ES-I3 (cell line): Measurements from ENCODE around the gene TCF12.

Source experiments
- H3K36me3 ChIP-seq: 2 replicates; pipeline ENCODE4 v1.6.1; 2013; ENCODE audit warnings: mild to moderate bottlenecking, low read length, control low read depth, moderate library complexity; ENCODE audit not compliant: insufficient read depth
- H3K4me1 ChIP-seq: 2 replicates; pipeline ENCODE4 v1.6.1; 2013; ENCODE audit warnings: mild to moderate bottlenecking, control low read depth, low read length; ENCODE audit not compliant: insufficient read depth
- H3K9ac ChIP-seq: 2 replicates; pipeline ENCODE4 v1.6.1; 2013; ENCODE audit warnings: low read depth, mild to moderate bottlenecking, low read length, moderate library complexity
- H3K9me3 ChIP-seq: 2 replicates; pipeline ENCODE4 v1.6.1; 2013; ENCODE audit warnings: mild to moderate bottlenecking, low read length, moderate library complexity; ENCODE audit not compliant: control insufficient read depth, insufficient read depth

The TCF12 gene

DNA sequence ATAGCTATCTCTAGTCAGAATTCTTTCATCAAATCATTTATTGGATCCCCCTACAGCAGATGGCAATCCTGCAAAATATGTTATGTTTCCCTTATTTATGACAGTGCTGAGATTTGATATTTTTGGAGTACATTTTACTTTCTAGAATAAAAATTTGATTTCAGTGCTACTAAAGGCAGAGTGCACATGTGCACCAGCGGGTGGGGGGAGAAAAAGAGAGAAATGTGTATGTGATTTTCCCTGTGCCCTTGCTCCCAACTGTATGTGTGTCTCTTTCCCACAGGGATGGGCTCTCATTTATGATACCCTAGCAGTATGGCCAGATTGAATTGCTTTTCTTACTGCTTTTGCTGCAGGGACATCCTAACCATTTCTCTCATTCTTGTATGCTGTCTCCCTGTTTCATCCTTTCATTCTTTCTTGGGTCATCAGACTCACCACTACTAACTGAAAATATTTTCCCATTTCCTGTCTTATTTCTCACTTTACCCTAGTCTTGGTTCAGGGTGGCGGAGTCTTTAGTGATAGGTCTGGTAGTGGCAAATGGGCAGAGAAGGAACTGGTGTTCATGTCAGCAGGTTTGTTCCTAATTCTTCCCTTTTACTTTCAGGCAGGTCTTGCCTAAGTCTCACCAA, 140.7 kb downstream of the TCF12 start:
- no peak overlapping the region for H3K9ac ChIP-seq
- H3K36me3 ChIP-seq: no peaks in the 10 kb centered on the region
- H3K4me1 ChIP-seq: peaks cover 24% of the 10 kb centered on the region; the same call in 1 of the 2 replicates
- no peaks in the 10 kb centered on the region for H3K9me3 ChIP-seq

- H3K9ac ChIP-seq: no peak overlapping the region
- no peaks in the 10 kb centered on the region for H3K36me3 ChIP-seq
- peaks cover 24% of the 10 kb centered on the region; the same call in 1 of the 2 replicates for H3K4me1 ChIP-seq
- no peaks in the 10 kb centered on the region for H3K9me3 ChIP-seq
These were observed 142.4 kb downstream of the TCF12 start for GRCh38 chr15:57060799-57061198.

DNA sequence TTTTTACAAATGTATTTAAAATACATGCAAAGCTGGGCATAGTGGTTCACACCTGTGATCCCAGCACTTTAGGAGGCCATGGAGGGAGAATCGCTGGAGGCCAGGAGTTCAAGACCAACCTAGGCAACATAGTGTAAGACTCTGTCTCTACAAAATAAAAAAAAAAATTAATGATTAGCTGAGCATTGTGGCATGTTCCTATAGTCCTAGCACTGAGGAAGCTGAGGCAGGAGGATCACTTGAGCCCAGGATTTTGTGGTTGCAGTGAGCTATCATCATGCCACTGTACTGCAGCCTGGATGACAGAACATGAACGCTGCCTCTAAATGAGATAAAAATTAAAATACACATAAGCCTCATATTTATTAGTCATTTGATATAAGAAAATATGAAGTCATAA, 142.8 kb downstream of the TCF12 start:
- peaks cover 24% of the 10 kb centered on the region; the same call in 1 of the 2 replicates for H3K4me1 ChIP-seq
- no peak overlapping the region for H3K9ac ChIP-seq
- no peaks in the 10 kb centered on the region for H3K9me3 ChIP-seq
- H3K36me3 ChIP-seq: no peaks in the 10 kb centered on the region

- no peak overlapping the region for H3K9ac ChIP-seq
- H3K36me3 ChIP-seq: no peaks in the 10 kb centered on the region
- H3K9me3 ChIP-seq: no peaks in the 10 kb centered on the region
- H3K4me1 ChIP-seq: peaks cover 23% of the 10 kb centered on the region; the same call in 1 of the 2 replicates
These were observed 143.3 kb downstream of the TCF12 start for GRCh38 chr15:57061696-57062095.

DNA sequence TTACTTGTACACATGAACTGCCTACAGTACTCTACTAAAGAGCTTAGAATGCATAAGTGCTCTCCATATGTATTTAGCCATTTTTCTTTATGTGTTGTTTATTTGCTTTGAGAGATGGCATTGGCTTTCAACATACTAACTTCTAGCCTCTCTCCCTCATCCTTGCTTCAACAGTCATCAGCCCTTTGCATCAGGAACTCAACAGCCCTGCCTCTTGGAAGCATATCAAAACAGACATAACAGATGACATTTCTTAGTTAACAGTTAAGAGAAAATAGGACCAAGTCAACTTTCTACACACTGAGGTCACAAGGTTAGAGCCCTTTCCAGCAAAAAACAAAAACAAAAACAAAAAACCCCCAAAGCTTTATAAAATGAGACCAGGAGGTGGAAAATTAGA, 145.6 kb downstream of the TCF12 start:
- Histone ChIP-seq H3K36me3 (no peaks in the 10 kb centered on the region), H3K4me1 (peaks cover 13% of the 10 kb centered on the region), H3K9me3 (no peaks in the 10 kb centered on the region), H3K9ac (no peak overlapping the region)

GRCh38 chr15:57069423-57069822, 151.0 kb downstream of the TCF12 start:
- no peaks in the 10 kb centered on the region for H3K36me3 ChIP-seq
- H3K4me1 ChIP-seq: peaks cover 29% of the 10 kb centered on the region
- no peaks in the 10 kb centered on the region for H3K9me3 ChIP-seq
- H3K9ac ChIP-seq: no peak overlapping the region

DNA sequence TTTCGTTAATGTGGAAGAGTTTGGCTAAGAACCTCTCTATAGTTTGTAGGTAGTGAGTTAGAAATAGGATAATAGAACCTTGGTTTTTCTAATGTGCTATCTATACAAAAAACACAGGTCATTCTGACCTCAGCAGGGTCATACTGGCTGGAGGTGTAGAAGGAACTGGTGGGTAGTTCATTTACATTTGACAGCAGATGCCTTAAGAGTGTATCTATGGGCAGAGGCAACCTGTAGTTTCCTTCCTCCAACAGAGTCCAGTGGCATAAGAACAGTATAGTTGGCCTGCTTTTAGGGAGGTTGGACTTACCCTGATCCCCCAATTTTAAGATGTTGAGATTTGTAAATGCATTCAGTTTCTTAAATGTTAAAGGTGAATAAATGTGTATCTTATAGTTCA, 152.2 kb downstream of the TCF12 start:
- Histone ChIP-seq H3K9me3 (no peaks in the 10 kb centered on the region), H3K9ac (no peak overlapping the region), H3K36me3 (no peaks in the 10 kb centered on the region), H3K4me1 (peaks cover 29% of the 10 kb centered on the region)

DNA sequence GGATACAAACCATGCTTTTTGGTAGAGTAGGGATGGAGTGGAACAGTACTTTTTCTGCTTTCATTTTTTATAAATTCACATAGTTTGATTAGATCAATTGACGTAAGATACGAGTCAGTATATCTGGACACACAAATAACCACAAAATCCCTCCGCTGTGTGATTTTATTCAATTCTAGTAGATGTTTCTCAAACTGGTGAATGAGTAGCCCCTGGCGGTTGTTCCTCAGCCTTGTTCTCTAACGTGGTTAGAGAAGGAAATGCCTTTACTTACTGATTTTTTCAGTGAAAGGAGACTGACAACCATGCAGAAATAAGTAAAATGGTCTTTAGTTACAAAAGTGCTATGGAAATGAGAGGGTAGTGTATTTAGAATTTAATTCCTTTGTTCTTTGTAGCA, 161.0 kb downstream of the TCF12 start:
- H3K4me1 ChIP-seq: no peaks in the 10 kb centered on the region

GRCh38 chr15:57079931-57080620, 161.6 kb downstream of the TCF12 start:
- no peaks in the 10 kb centered on the region for H3K9me3 ChIP-seq
- H3K9ac ChIP-seq: no peak overlapping the region
- H3K36me3 ChIP-seq: no peaks in the 10 kb centered on the region
- H3K4me1 ChIP-seq: no peaks in the 10 kb centered on the region

More for the DNA sequence above, 161.0 kb downstream of the TCF12 start:
- H3K9me3 ChIP-seq: no peaks in the 10 kb centered on the region
- H3K9ac ChIP-seq: no peak overlapping the region
- no peaks in the 10 kb centered on the region for H3K36me3 ChIP-seq

GRCh38 chr15:57082054-57082728, 163.7 kb downstream of the TCF12 start:
- Histone ChIP-seq H3K4me1 (no peaks in the 10 kb centered on the region), H3K36me3 (no peaks in the 10 kb centered on the region), H3K9me3 (no peaks in the 10 kb centered on the region), H3K9ac (no peak overlapping the region)

- Histone ChIP-seq H3K9me3 (no peaks in the 10 kb centered on the region), H3K4me1 (no peaks in the 10 kb centered on the region), H3K9ac (no peak overlapping the region), H3K36me3 (no peaks in the 10 kb centered on the region)
These were observed 165.7 kb downstream of the TCF12 start for GRCh38 chr15:57084192-57084591.

- Histone ChIP-seq H3K36me3 (no peaks in the 10 kb centered on the region), H3K9ac (no peak overlapping the region), H3K4me1 (no peaks in the 10 kb centered on the region), H3K9me3 (no peaks in the 10 kb centered on the region)
These were observed 166.8 kb downstream of the TCF12 start for GRCh38 chr15:57085267-57085666.

GRCh38 chr15:57086857-57087427, 168.5 kb downstream of the TCF12 start:
- Histone ChIP-seq H3K36me3 (no peaks in the 10 kb centered on the region), H3K4me1 (no peaks in the 10 kb centered on the region), H3K9ac (no peak overlapping the region), H3K9me3 (no peaks in the 10 kb centered on the region)

GRCh38 chr15:57089815-57090495, 171.5 kb downstream of the TCF12 start:
- Histone ChIP-seq H3K9ac (no peak overlapping the region), H3K9me3 (no peaks in the 10 kb centered on the region), H3K4me1 (no peaks in the 10 kb centered on the region), H3K36me3 (no peaks in the 10 kb centered on the region; the same call in 1 of the 2 replicates)
